ENCODE data around the gene DDRGK1. TPM values are rescaled to one million over a fixed set of nuclear protein-coding genes. Genes with fewer than 3 reads are reported as not detected.
"Not testable (repeated sequence)": the region's sequence is repeated elsewhere in the genome, so short reads cannot be mapped to it uniquely, and the experiment has no call there.

The DDRGK1 gene
- polyA plus RNA-seq, 3 donors, result 39.9 to 42.7 (median 42.6) TPM

GRCh38 chr20:3189561-3190131 lies 14.8 kb downstream of the DDRGK1 start:
- H3K4me3 Mint-ChIP-seq, result no peak overlapping the region
- no peak for TF ChIP-seq CTCF (IDR thresholded peaks at IDR 0.05)
- H3K27me3 Mint-ChIP-seq (ENCODE audit: low read depth in 3 of 3), result peaks cover 0 to 2% (median 1%) of the 10 kb centered on the region in 3 donors
- Histone ChIP-seq H3K27ac (ENCODE audit: low read depth in 1 of 2, low read length in 2 of 2) (no peak overlapping the region), H3K79me2 (ENCODE audit: insufficient read depth, low read length) (no peaks in the 10 kb centered on the region), H2AFZ (ENCODE audit: insufficient read depth, low read depth, low read length, poor library complexity, severe bottlenecking) (no peak overlapping the region), H3K4me3 (replicated peaks in 1 of 3; ENCODE audit: low read depth in 2 of 3, low read length in 3 of 3) (no peak overlapping the region), H4K20me1 (ENCODE audit: insufficient read depth, low read length) (no peaks in the 10 kb centered on the region), H3K9ac (ENCODE audit: insufficient read depth, low read length, poor library complexity, severe bottlenecking) (no peak overlapping the region), H3K9me3 (replicated peaks in 1 of 2; ENCODE audit: control insufficient read depth in 1 of 2, insufficient read depth in 1 of 2, low read length in 2 of 2) (no peaks in the 10 kb centered on the region), H3K4me1 (ENCODE audit: control insufficient read depth in 1 of 2, insufficient read depth in 2 of 2, low read length in 2 of 2) (no peaks in the 10 kb centered on the region), H3K27me3 (ENCODE audit: control insufficient read depth in 2 of 2, insufficient read depth in 2 of 2, low read length in 2 of 2) (no peaks in the 10 kb centered on the region), H3K36me3 (replicated peaks in 1 of 2; ENCODE audit: control insufficient read depth in 1 of 2, insufficient read depth in 2 of 2, low read length in 2 of 2) (peaks cover 54 to 59% of the 10 kb centered on the region in 2 donors), H3K4me2 (replicated peaks; ENCODE audit: extremely low read depth, low read length, poor library complexity, severe bottlenecking) (no peak overlapping the region)
- H3K36me3 Mint-ChIP-seq, result peaks cover 49 to 66% of the 10 kb centered on the region in 2 donors
- WGBS (ENCODE audit: insufficient coverage), result 97% methylated on average over 3 of the region's 4 CpGs
- intact Hi-C loops (cut with micrococcal nuclease), result no loop called here
- H3K27ac Mint-ChIP-seq, result peak overlapping the region in 2 of 7 donors; percentile 14 to 43
- H3K9me3 Mint-ChIP-seq, result no peaks in the 10 kb centered on the region
- no peaks in the 10 kb centered on the region for H3K4me1 Mint-ChIP-seq
- no peak for DNase-seq

GRCh38 chr20:3188823-3189413 lies 15.6 kb downstream of the DDRGK1 start:
- Histone ChIP-seq H3K9ac (ENCODE audit: insufficient read depth, low read length, poor library complexity, severe bottlenecking) (no peak overlapping the region), H3K4me3 (replicated peaks in 1 of 3; ENCODE audit: low read depth in 2 of 3, low read length in 3 of 3) (no peak overlapping the region), H3K79me2 (ENCODE audit: insufficient read depth, low read length) (no peaks in the 10 kb centered on the region), H3K36me3 (replicated peaks in 1 of 2; ENCODE audit: control insufficient read depth in 1 of 2, insufficient read depth in 2 of 2, low read length in 2 of 2) (peaks cover 47 to 52% of the 10 kb centered on the region in 2 donors), H3K4me1 (ENCODE audit: control insufficient read depth in 1 of 2, insufficient read depth in 2 of 2, low read length in 2 of 2) (no peaks in the 10 kb centered on the region), H3K4me2 (replicated peaks; ENCODE audit: extremely low read depth, low read length, poor library complexity, severe bottlenecking) (no peak overlapping the region), H4K20me1 (ENCODE audit: insufficient read depth, low read length) (no peaks in the 10 kb centered on the region), H3K27me3 (ENCODE audit: control insufficient read depth in 2 of 2, insufficient read depth in 2 of 2, low read length in 2 of 2) (no peaks in the 10 kb centered on the region), H3K9me3 (replicated peaks in 1 of 2; ENCODE audit: control insufficient read depth in 1 of 2, insufficient read depth in 1 of 2, low read length in 2 of 2) (no peaks in the 10 kb centered on the region), H3K27ac (ENCODE audit: low read depth in 1 of 2, low read length in 2 of 2) (no peak overlapping the region), H2AFZ (ENCODE audit: insufficient read depth, low read depth, low read length, poor library complexity, severe bottlenecking) (no peak overlapping the region)
- no peaks in the 10 kb centered on the region for H3K9me3 Mint-ChIP-seq
- no peak overlapping the region for H3K4me3 Mint-ChIP-seq
- H3K27ac Mint-ChIP-seq, result peak overlapping the region in 1 of 7 donors; percentile 71
- intact Hi-C loops (cut with micrococcal nuclease), result no loop called here
- WGBS (ENCODE audit: insufficient coverage), result 100% methylated on average over 3 of the region's 3 CpGs
- peaks cover 0 to 2% (median 1%) of the 10 kb centered on the region in 3 donors for H3K27me3 Mint-ChIP-seq (ENCODE audit: low read depth in 3 of 3)
- peaks cover 45 to 58% of the 10 kb centered on the region in 2 donors for H3K36me3 Mint-ChIP-seq
- H3K4me1 Mint-ChIP-seq, result no peaks in the 10 kb centered on the region
- TF ChIP-seq CTCF (IDR thresholded peaks at IDR 0.05), result no peak
- DNase-seq, result no peak

GRCh38 chr20:3187861-3188260 lies 16.6 kb downstream of the DDRGK1 start:
- H3K9ac ChIP-seq (ENCODE audit: insufficient read depth, low read length, poor library complexity, severe bottlenecking); intact Hi-C loops (cut with micrococcal nuclease); H3K9me3 Mint-ChIP-seq; H3K27me3 Mint-ChIP-seq (ENCODE audit: low read depth in 3 of 3); H4K20me1 ChIP-seq (ENCODE audit: insufficient read depth, low read length); DNase-seq; H3K4me1 ChIP-seq (ENCODE audit: control insufficient read depth in 1 of 2, insufficient read depth in 2 of 2, low read length in 2 of 2); H3K27me3 ChIP-seq (ENCODE audit: control insufficient read depth in 2 of 2, insufficient read depth in 2 of 2, low read length in 2 of 2); H3K4me3 ChIP-seq (replicated peaks in 1 of 3; ENCODE audit: low read depth in 2 of 3, low read length in 3 of 3); H3K4me3 Mint-ChIP-seq; H3K79me2 ChIP-seq (ENCODE audit: insufficient read depth, low read length); H3K4me1 Mint-ChIP-seq; H2AFZ ChIP-seq (ENCODE audit: insufficient read depth, low read depth, low read length, poor library complexity, severe bottlenecking); H3K4me2 ChIP-seq (replicated peaks; ENCODE audit: extremely low read depth, low read length, poor library complexity, severe bottlenecking); H3K27ac ChIP-seq (ENCODE audit: low read depth in 1 of 2, low read length in 2 of 2); H3K9me3 ChIP-seq (replicated peaks in 1 of 2; ENCODE audit: control insufficient read depth in 1 of 2, insufficient read depth in 1 of 2, low read length in 2 of 2): not testable (repeated sequence)
- Mint-ChIP-seq H3K36me3 (peaks cover 40 to 48% of the 10 kb centered on the region in 2 donors), H3K27ac (peak overlapping the region in 1 of 7 donors; percentile 68)
- H3K36me3 ChIP-seq (replicated peaks in 1 of 2; ENCODE audit: control insufficient read depth in 1 of 2, insufficient read depth in 2 of 2, low read length in 2 of 2), result peaks cover 38 to 42% of the 10 kb centered on the region in 2 donors
- WGBS (ENCODE audit: insufficient coverage), result 100% methylated on average over 4 of the region's 9 CpGs
